ENCODE results near the gene MLN. TPM values are rescaled to one million over a fixed set of nuclear protein-coding genes. Genes with fewer than 3 reads are reported as not detected.
"Not testable (repeated sequence)": the region's sequence is repeated elsewhere in the genome, so short reads cannot be mapped to it uniquely, and the experiment has no call there.

MLN gene
- total and polyA plus RNA-seq, 10 donors = not detected

GRCh38 chr6:33836806-33837469, 33.1 kb upstream of the MLN start:
- intact Hi-C loops (cut with DNase I; ENCODE audit: low total_unique reads) = no loop called here
- no peak for DNase-seq
- Histone ChIP-seq H3K4me3 (no peak overlapping the region), H3K36me3 (no peaks in the 10 kb centered on the region), H3K27ac (no peak overlapping the region), H3K9me3 (peaks cover 0 to 5% (median 0%) of the 10 kb centered on the region in 8 donors), H3K4me1 (peaks cover 16 to 41% (median 30%) of the 10 kb centered on the region in 6 donors), H3K27me3 (replicated peaks in 1 of 7) (no peaks in the 10 kb centered on the region)
- TF ChIP-seq CTCF (IDR thresholded peaks at IDR 0.05 in 8 of 11, conservative IDR thresholded peaks at IDR 0.05 in 3 of 11) = no peak
- TF ChIP-seq POLR2A (IDR thresholded peaks at IDR 0.05) = no peak
- TF ChIP-seq POLR2AphosphoS5 (IDR thresholded peaks at IDR 0.05) = no peak
- 76 to 89% (median 84%) methylated on average over 3 of the region's 3 CpGs for WGBS, 5 donors

GRCh38 chr6:33834401-33835392, 30.9 kb upstream of the MLN start:
- intact Hi-C loops (cut with DNase I; ENCODE audit: low total_unique reads) = no loop called here
- no peak for DNase-seq

GRCh38 chr6:33833599-33833998, 29.8 kb upstream of the MLN start:
- TF ChIP-seq CTCF (IDR thresholded peaks at IDR 0.05 in 8 of 11, conservative IDR thresholded peaks at IDR 0.05 in 3 of 11) (no peak), POLR2AphosphoS5 (IDR thresholded peaks at IDR 0.05) (no peak), POLR2A (IDR thresholded peaks at IDR 0.05) (no peak)
- WGBS, 5 donors = 85 to 95% (median 87%) methylated on average over 6 of the region's 6 CpGs

More at GRCh38 chr6:33834401-33835392, 30.9 kb upstream of the MLN start:
- Histone ChIP-seq H3K27ac (no peak overlapping the region), H3K4me3 (no peak overlapping the region), H3K9me3 (peaks cover 0 to 5% (median 0%) of the 10 kb centered on the region in 8 donors), H3K36me3 (no peaks in the 10 kb centered on the region), H3K4me1 (peaks cover 8 to 23% (median 18%) of the 10 kb centered on the region in 6 donors), H3K27me3 (replicated peaks in 1 of 7) (peaks cover 0 to 18% (median 0%) of the 10 kb centered on the region in 7 donors)
- TF ChIP-seq CTCF (IDR thresholded peaks at IDR 0.05 in 8 of 11, conservative IDR thresholded peaks at IDR 0.05 in 3 of 11) = no peak
- no peak for TF ChIP-seq POLR2AphosphoS5 (IDR thresholded peaks at IDR 0.05)
- TF ChIP-seq POLR2A (IDR thresholded peaks at IDR 0.05) = no peak
- WGBS, 5 donors = 89 to 97% (median 95%) methylated on average over 20 to 22 of the region's 22 CpGs

GRCh38 chr6:33832831-33833230, 29.0 kb upstream of the MLN start:
- H3K4me3 ChIP-seq; H3K36me3 ChIP-seq; DNase-seq; H3K4me1 ChIP-seq; intact Hi-C loops (cut with DNase I; ENCODE audit: low total_unique reads); H3K9me3 ChIP-seq; H3K27ac ChIP-seq: not testable (repeated sequence)
- WGBS, 5 donors = 92 to 99% (median 93%) methylated on average over 11 to 28 of the region's 32 CpGs; no CpG with 5 or more reads in 1 of the 5 donors
- H3K27me3 ChIP-seq (replicated peaks in 1 of 7) = peaks cover 0 to 32% (median 0%) of the 10 kb centered on the region in 7 donors

More at GRCh38 chr6:33833599-33833998, 29.8 kb upstream of the MLN start:
- H3K9me3 ChIP-seq = peaks cover 0 to 5% (median 0%) of the 10 kb centered on the region in 8 donors
- intact Hi-C loops (cut with DNase I; ENCODE audit: low total_unique reads) = no loop called here
- H3K27ac ChIP-seq = no peak overlapping the region
- peaks cover 0 to 25% (median 0%) of the 10 kb centered on the region in 7 donors for H3K27me3 ChIP-seq (replicated peaks in 1 of 7)
- peaks cover 0 to 12% (median 7%) of the 10 kb centered on the region in 6 donors for H3K4me1 ChIP-seq
- H3K36me3 ChIP-seq = no peaks in the 10 kb centered on the region
- H3K4me3 ChIP-seq = no peak overlapping the region
- no peak for DNase-seq

GRCh38 chr6:33831725-33832124, 27.9 kb upstream of the MLN start:
- H3K9me3 ChIP-seq; intact Hi-C loops (cut with DNase I; ENCODE audit: low total_unique reads); DNase-seq; H3K4me3 ChIP-seq; H3K36me3 ChIP-seq; H3K27ac ChIP-seq; H3K4me1 ChIP-seq: not testable (repeated sequence)
- peaks cover 0 to 32% (median 0%) of the 10 kb centered on the region in 7 donors for H3K27me3 ChIP-seq (replicated peaks in 1 of 7)
- 70 to 81% (median 75%) methylated on average over 4 of the region's 5 CpGs for WGBS, 5 donors
